Nucleus accumbens (tissue), 56 donors: Measurements from ENCODE around the gene TEX22.
"Not testable (repeated sequence)": the region's sequence is repeated elsewhere in the genome, so short reads cannot be mapped to it uniquely, and the experiment has no call there.

Source experiments
- DNase-seq, 56 donors: peaks; one replicate each; lab custom pipeline; 2025; lab: John Stamatoyannopoulos, UW

TEX22 gene

DNA sequence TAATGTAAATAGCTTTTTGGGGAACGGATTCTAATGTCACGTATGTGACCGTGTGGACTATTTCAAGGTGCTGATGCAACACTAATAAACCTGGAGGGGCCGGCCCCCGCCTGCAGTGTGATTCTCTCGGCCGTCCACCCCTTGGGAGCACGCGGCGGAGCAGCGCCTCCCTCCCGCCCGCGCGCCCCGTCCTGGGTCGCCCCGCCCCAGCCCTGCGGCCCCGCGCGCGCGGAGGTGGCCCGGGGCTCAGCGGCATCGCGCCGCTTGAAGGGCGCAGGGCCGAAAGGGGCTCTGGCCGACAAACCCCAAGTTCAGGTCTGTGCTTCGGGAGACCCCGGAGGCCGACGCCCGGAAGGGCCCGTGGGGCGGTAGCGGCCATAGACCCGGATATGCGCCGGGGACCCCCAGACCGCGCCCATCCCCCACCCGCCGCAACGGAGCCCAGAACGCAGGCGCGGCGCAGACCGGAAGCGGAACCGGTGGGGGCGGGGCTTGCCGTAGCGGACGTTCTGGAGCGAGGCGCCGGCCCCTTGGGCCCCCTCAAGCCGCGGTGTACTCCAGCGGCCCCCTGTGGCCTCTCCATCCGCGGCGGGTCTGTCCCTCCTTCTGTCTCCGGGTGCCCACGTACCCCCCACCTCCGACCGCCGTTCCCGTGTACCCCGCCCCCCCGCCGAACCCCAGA is at the start of gene TEX22:
TSS of gene TEX22 (plus strand) at position 495 of the 682 bp plus-strand sequence. CDS start 803 bp downstream, outside the sequence.
- peak in 53 of 56 donors; percentile 29 to 91 (median 75) for DNase-seq

DNA sequence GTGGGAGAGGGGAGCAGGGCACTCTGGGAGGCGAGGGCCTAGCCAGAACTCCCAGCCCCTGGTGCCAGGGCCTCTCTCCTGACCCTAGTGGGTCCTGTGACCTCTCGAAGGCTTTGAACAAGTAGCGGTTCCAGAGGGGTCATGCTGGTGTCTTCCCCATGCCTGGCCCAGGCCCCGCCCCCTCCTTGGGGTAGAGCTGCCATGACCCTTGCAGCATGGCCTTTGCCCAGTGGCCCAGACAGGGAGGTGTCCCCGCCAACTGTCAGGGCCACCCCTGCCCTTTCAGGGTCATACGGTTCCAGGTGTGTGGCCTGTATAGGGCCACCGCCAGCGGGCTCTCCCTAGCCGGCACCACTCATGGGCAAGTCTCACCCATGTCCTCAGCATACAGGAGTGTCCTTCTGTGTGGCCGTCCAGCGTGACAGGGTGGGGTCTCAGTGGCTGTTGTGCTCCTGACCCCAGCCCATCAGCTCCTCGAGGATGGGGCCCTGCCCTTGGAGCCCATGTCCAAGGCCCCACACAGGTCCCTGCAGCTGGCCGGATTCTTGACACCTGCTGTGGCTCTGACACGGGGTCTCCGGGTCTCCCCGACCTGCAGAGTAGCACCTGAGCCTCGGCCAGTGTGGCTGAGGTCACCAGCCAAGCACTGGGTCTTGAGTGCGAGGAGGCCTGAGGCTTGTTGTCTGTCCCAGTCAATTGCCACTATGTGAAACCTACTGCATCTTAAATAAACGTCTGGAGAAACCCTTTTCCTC is 49.2 kb upstream of the TEX22 start:
- no peak for DNase-seq

DNA sequence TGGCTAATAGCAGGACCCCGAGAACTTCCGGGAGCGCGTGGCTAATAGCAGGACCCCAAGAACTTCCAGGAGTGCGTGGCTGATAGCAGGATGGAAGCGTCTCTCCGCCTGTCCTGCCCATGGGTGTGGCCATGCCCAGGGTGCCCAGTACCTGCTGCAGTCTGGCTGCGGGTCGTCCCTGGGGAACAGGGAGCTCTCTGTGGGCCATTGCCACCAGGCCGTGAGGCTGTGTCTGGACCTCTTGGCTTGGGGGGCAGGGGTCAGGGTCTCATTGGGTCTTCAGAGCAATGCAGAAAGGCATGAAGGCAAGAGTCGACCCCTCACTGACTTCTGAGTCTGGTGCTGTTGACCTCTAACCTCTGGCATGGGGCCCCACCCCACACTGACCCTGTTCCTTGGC is 48.3 kb upstream of the TEX22 start:
- DNase-seq = no peak

DNA sequence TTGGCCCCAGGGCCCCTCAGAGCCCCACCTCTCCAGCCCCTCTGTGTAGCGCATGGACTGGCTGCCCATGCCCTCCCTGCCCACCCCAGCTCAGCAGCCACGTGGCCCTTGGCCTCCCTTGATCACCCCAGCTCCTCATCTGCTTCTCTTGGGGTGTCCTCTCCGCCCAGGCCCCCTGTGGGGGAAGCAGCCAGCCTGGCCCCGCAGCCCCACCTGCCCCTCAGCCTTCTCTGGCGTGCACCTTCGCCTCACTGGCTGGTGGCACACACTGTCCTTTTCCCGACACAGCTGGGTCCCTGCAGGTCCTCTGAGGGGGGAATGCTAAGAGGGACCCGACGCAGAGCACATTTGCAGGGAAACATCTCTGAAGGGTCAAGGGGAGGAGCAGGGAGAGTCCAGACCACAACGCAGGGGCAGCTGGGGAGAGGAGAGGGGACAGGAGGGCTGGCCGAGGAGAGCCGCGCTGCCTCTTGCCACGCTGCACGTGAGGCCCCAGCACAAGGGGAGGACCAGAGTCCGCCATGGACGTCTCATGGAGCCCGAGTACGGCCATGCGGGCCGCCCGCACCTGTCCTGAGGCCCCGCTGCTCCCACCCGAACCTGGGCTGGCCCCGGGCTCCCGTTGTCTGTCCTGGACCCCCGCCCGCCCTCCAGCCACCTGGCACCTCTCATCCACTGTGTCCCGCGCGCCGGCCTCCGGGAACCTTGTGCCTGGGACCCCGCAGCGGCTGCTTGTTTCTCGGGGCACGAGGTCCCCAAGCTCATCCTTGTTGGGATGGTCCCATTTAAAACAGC is 47.7 kb upstream of the TEX22 start:
- DNase-seq = no peak

- DNase-seq = no peak
Observed at GRCh38 chr14:105351410-105351809, 46.9 kb upstream of the TEX22 start.

- DNase-seq = peak in 52 of 56 donors; percentile 16 to 88 (median 60)
Observed at GRCh38 chr14:105351920-105352851, 46.2 kb upstream of the TEX22 start.

GRCh38 chr14:105353136-105353535 is 45.2 kb upstream of the TEX22 start:
- DNase-seq = no peak

DNA sequence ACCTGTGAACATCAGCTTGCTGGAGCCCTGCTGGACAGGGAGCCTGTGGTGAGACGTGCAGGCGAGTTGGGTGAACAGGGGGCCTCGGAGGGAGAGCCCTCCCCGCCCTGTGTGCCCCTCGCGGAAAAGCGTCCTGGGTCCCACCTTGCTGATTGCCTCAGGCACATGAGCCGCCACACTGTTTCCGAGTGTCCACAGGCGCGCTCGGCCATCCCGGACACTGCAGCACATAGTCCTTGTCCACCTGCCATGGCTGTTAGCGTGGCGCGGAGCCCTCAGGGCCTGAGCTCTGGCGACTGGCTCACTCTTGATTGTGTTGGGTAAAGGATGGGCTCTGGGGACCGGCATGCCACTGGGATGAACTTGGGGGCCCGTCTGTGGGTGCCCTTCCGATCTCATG is 43.8 kb upstream of the TEX22 start:
- no peak for DNase-seq

DNA sequence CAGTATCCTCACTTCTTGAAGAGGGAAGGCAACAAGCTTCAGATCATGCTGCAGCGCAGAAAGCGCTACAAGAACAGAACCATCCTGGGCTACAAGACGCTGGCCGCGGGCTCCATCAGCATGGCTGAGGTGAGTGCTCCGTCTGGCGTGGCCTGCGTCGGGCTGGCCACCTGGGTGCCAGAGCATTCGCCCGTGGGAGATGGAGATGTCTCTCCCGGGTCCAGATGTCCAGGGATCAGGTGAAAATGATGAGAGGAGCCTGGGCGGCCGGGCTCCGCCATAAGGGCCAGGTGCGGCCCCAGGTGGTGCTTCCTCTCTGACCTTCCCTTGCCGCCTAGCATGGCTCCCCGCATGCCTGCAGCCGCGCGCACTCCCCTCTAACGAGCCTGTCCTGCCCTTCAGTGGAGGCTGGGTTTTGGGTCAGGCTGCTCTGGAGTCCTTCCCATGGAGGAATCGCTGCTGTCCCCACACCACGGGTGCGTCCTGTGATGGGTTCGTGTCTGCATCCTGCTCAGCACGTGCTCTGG is 43.2 kb upstream of the TEX22 start:
- no peak for DNase-seq

DNA sequence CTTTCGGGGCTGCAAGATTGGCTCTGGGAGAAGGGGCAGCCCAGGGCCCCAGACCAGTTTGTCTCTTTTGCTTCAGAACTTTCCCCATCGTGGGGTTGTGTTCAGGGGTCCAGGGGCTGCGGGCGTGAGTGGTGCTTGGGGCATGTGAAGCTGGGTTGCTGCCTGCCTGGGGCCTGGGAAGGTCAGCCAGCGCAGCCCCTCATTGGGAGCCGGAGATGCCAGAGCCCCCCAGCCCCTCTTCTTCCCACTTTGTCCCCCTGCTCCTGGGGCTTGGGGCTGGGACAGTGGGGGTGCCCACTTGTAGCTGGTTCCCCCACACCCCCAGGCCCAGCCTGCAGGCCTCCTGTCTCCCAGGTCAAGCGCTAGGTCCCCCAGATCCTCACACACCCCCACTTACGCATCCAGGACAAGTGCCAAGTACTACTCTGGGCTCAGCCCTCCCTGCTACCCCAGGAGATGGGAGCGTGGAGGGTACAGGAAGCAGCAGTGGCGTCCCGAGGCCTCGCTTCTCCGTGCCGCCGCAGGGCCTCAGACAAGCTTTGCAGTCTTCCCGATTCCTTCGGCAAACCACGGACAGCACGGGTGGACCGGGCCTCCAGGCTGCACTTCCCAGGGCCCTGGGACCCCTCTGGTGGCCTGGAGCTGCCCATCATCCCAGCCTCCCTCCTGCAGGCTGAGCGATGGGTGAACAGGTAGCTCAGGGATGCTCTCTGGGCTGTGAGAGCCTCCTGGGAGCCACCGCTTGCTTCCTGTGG is 42.3 kb upstream of the TEX22 start:
- DNase-seq = no peak

DNA sequence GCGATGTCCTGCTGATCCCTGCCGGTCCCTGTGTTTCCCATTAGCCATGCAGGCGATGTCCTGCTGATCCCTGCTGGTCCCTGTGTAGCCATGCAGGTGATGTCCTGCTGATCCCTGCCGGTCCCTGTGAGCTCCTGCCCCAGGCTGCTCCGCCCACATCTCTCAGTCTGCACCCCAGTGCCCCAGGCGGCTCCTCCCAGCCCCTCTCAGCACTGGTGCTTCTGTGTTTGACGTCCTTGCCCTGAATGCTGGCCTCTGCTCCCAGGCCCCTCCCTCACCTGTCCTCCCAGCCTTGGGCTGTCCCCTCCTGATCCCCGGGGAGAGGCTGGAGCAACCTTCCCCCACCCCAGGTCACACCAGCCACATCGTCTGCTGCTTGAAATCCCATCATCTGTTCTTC is 41.4 kb upstream of the TEX22 start:
- DNase-seq = no peak

DNA sequence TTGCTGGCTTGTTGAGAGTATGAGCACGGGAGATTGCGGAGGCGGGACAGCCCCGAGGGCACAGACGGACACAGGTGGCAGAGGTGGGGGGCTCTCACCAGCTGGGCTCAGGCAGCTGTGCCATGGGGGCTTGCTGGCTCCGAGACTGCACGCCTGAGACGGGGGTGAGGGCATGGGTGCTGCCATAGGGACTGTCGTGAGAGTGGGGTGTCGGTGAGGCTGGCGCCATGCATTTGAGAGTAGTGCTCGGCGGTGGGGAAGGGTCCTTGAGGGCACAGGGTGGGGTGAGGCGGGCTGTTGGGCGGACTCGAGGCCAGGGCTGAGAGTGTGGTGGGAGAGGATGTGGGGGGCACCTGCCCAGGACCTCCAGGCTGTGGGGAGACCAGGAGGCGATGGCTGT is 40.7 kb upstream of the TEX22 start:
- DNase-seq = no peak

- no peak for DNase-seq
Observed at GRCh38 chr14:105358140-105358846, 40.0 kb upstream of the TEX22 start.

DNA sequence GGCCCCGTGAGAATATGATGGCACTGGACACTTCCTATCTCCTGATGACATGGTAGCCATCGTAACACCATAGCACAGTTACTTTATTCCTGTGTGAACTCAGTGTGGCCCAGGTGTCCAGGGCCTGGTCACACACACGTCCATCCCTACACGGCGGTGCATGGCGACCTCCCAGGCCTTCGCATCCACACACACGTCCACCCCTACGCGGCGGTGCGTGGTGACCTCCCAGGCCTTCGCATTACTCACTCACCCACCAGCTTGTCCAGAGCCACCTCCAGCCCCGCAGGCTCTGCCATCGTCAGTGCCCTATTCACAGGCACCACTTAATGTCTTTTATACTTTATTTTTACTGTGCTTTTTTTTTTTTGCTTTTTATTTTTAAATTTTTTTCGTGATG is 39.4 kb upstream of the TEX22 start:
- no peak for DNase-seq

- not testable (repeated sequence) for DNase-seq
Observed at GRCh38 chr14:105361412-105361811, 36.9 kb upstream of the TEX22 start.

DNA sequence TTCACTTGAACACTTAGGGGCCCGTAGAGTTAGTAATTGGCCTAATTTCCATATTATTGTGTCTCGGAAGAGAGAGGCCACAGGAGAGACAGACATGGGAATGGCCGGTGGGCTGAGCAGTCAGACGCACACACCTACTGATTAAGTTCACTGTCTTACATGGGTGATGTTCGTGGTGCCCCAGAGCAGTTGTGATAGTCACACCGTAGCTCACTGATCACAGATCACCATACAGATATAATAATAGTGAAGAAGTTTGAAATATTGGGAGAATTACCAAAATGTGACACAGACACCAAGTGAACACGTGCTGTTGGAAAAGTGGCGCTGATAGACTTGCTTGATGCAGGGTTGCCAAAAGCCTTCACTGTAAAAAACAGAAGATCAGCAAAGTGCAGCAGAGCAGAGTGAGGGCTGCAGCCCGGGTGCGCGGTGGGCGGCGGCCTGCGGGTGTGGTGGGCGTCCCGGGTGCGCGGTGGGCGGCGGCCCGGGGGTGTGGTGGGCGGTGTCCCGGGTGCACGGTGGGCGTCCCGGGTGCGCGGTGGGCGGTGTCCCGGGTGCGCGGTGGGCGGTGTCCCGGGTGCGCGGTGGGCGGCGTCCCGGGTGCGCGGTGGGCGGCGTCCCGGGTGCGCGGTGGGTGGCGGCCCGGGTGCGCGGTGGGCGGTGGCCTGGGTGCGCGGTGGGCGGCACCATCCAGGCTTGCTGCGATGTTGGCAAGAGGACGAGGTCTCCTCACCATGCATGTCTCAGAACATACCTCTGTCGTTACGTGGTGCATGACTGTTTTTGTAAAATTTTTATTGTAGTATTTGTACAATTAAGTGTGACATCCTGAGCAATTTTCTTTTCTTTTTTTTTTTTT is 34.3 kb upstream of the TEX22 start:
- peak in 2 of 56 donors; percentile 9 to 65 for DNase-seq

GRCh38 chr14:105365101-105365500 is 33.2 kb upstream of the TEX22 start:
- no peak for DNase-seq

GRCh38 chr14:105365681-105366080 is 32.7 kb upstream of the TEX22 start:
- DNase-seq = no peak
